ENCODE results near the gene ITLN1. TPM values are rescaled to one million over a fixed set of nuclear protein-coding genes. Genes with fewer than 3 reads are reported as not detected.

The ITLN1 gene
- polyA plus RNA-seq, 1 donor (not counting 4 experiments of a cell fraction or from before 2014, with no cell fraction given), result not detected

DNA sequence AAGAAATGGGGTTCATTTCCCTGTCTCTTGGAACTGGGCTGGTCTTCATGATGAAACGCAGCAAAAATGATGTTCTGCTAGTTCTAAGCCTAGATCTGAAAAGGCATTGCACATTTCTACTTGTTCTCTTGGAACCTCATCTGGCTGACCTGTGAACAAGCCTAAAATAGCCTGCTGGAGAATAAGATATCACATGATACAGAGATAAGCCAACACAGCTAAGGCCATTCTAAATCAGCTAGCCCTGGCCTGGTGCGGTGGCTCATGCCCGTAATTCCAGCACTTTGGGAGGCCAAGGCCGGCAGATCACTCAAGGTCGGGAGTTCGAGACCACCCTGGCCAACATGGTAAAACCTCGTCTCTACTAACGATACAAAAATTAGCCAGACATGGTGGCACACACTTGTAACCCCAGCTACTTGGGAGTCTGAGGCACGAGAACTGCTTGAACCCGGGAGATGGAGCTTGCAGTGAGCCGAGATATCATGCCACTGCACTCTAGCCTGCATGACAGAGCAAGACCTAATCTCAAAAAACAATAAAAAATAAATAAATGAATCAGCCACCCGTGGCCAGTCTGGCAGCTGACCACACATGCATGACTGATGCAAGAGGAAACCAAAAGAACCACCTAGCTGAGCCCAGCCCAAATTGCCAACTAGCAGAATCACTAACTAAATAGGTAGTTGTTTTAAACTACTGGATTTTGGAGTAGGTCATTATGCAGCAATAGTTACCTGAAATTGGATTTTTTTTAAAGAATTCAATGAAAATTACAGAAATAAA lies 40.3 kb downstream of the ITLN1 start:
- no peak for DNase-seq (ENCODE audit: low read depth, low spot score)
- dilution Hi-C loops (cut with MboI; ENCODE audit: extremely low pct_ligation_motif_present, low sequenced_read_pairs), result no loop called here
- H2AFZ ChIP-seq (ENCODE audit: control insufficient read depth, low read length), result no peak overlapping the region

DNA sequence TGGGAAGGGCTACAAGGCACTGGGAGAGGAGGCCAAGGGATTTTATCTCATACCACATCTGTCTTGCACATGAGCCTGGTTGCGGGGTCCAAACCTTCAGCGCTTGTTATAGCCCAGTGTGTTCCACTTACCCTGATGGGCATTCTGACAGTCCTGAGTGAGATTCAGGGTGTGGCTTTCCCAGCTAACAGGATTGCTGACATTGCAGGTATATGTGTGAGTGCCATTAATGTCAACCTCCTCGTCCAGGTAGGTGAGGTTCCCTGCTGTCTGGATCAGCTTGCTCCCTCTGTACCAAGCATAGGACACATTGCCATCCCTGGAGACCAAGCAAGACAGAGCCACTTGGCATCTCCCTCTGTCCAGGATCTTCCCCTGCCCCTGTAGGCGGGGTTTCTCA lies 43.9 kb downstream of the ITLN1 start:
- TF ChIP-seq CTCF (optimal IDR thresholded peaks at IDR 0.05 in 1 of 3, IDR thresholded peaks at IDR 0.05 in 1 of 3, conservative IDR thresholded peaks at IDR 0.05 in 1 of 3; ENCODE audit: extremely low read depth in 1 of 3, insufficient read depth in 2 of 3, low read length in 3 of 3), result no peak
- no peak for TF ChIP-seq EZH2 (IDR thresholded peaks at IDR 0.05; ENCODE audit: low read length)
- no peaks in the 10 kb centered on the region for H3K9me1 ChIP-seq (ENCODE audit: control insufficient read depth, extremely low read depth, insufficient read depth, low read length)
- dilution Hi-C loops (cut with MboI; ENCODE audit: extremely low pct_ligation_motif_present, low sequenced_read_pairs), result no loop called here
- H3K9ac ChIP-seq (ENCODE audit: control insufficient read depth, extremely low read depth, insufficient read depth, low read length), result no peak overlapping the region
- DNase-seq (ENCODE audit: low read depth, low spot score) (no peak), FAIRE-seq (no peak)
- H3K27me3 ChIP-seq (ENCODE audit: control insufficient read depth, extremely low read depth, insufficient read depth, low read length), result no peaks in the 10 kb centered on the region
- no peaks in the 10 kb centered on the region for H4K20me1 ChIP-seq (ENCODE audit: control insufficient read depth, extremely low read depth, insufficient read depth, low read length)
- H3K4me2 ChIP-seq (ENCODE audit: control insufficient read depth, extremely low read depth, insufficient read depth, low read depth, low read length), result no peak overlapping the region
- no peaks in the 10 kb centered on the region for H3K4me1 ChIP-seq (ENCODE audit: control insufficient read depth, extremely low read depth, insufficient read depth, low read length)
- H3K4me3 ChIP-seq (ENCODE audit: control insufficient read depth in 2 of 3, extremely low read depth in 1 of 3, insufficient read depth in 2 of 3, low read depth in 1 of 3, low read length in 3 of 3), result no peak overlapping the region
- no peaks in the 10 kb centered on the region for H3K36me3 ChIP-seq (ENCODE audit: control insufficient read depth in 2 of 2, extremely low read depth in 1 of 2, insufficient read depth in 2 of 2, low read length in 2 of 2)
- no peak overlapping the region for H3K27ac ChIP-seq (ENCODE audit: control insufficient read depth, insufficient read depth, low read length)
- no peaks in the 10 kb centered on the region for H3K79me2 ChIP-seq (ENCODE audit: control insufficient read depth, insufficient read depth, low read length)
- no peak overlapping the region for H2AFZ ChIP-seq (ENCODE audit: control insufficient read depth, low read length)
- no peaks in the 10 kb centered on the region for H3K9me3 ChIP-seq (ENCODE audit: control insufficient read depth, low read depth, low read length)

More for the DNA sequence above, 40.3 kb downstream of the ITLN1 start:
- Histone ChIP-seq H4K20me1 (ENCODE audit: control insufficient read depth, extremely low read depth, insufficient read depth, low read length) (no peaks in the 10 kb centered on the region), H3K27me3 (ENCODE audit: control insufficient read depth, extremely low read depth, insufficient read depth, low read length) (no peaks in the 10 kb centered on the region), H3K36me3 (ENCODE audit: control insufficient read depth in 2 of 2, extremely low read depth in 1 of 2, insufficient read depth in 2 of 2, low read length in 2 of 2) (no peaks in the 10 kb centered on the region), H3K27ac (ENCODE audit: control insufficient read depth, insufficient read depth, low read length) (no peak overlapping the region), H3K4me1 (ENCODE audit: control insufficient read depth, extremely low read depth, insufficient read depth, low read length) (no peaks in the 10 kb centered on the region), H3K9me1 (ENCODE audit: control insufficient read depth, extremely low read depth, insufficient read depth, low read length) (no peaks in the 10 kb centered on the region), H3K79me2 (ENCODE audit: control insufficient read depth, insufficient read depth, low read length) (no peaks in the 10 kb centered on the region), H3K4me2 (ENCODE audit: control insufficient read depth, extremely low read depth, insufficient read depth, low read depth, low read length) (no peak overlapping the region), H3K4me3 (ENCODE audit: control insufficient read depth in 2 of 3, extremely low read depth in 1 of 3, insufficient read depth in 2 of 3, low read depth in 1 of 3, low read length in 3 of 3) (no peak overlapping the region), H3K9me3 (ENCODE audit: control insufficient read depth, low read depth, low read length) (no peaks in the 10 kb centered on the region), H3K9ac (ENCODE audit: control insufficient read depth, extremely low read depth, insufficient read depth, low read length) (no peak overlapping the region)
- no peak for FAIRE-seq
- TF ChIP-seq CTCF (optimal IDR thresholded peaks at IDR 0.05 in 1 of 3, IDR thresholded peaks at IDR 0.05 in 1 of 3, conservative IDR thresholded peaks at IDR 0.05 in 1 of 3; ENCODE audit: extremely low read depth in 1 of 3, insufficient read depth in 2 of 3, low read length in 3 of 3) (no peak), EZH2 (IDR thresholded peaks at IDR 0.05; ENCODE audit: low read length) (no peak)

Data from keratinocyte (primary cell).